ENCODE data around the gene XPO6. TPM values are rescaled to one million over a fixed set of nuclear protein-coding genes. Genes with fewer than 3 reads are reported as not detected.

The XPO6 gene
- total and polyA plus RNA-seq, 2 of the 13 experiments (the other 11 are each of a cell fraction or from before 2014, with no cell fraction given), result 109 to 129 TPM

GRCh38 chr16:28156056-28156680, 55.6 kb downstream of the XPO6 start (continued):
- no peak for TF ChIP-seq STAT6 (CRISPR knock-in tag; IDR thresholded peaks at IDR 0.05; ENCODE audit: borderline replicate concordance)

DNA sequence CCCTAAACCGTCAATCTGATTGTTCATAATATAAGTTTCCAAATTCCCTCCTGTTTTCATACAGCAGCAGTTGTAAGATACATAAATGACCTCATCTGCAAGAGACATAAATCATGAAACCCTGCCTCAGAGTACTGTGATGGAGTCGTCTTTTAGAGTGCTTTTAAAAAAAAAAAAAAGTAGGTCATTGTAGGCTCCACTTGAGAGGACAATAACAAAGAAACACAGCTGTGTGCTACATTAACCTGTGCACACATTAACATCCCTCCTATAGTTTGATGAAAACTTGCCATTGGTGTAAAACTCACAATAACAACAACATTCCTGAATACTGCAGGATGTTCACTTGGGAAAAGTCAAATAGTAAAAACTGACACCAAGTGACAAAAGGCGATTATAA, 56.5 kb downstream of the XPO6 start:
- ChIA-PET POLR2A (no interaction called here), CTCF (ENCODE audit: low intra/inter-chr PET ratio, low total read pairs) (no interaction called here)
- ATAC-seq, result no peak
- Histone ChIP-seq H3K4me1 (ENCODE audit: insufficient read depth, low read length) (no peaks in the 10 kb centered on the region), H3K36me3 (replicated peaks in 1 of 2; ENCODE audit: control insufficient read depth in 1 of 2, insufficient read depth in 2 of 2, low read length in 2 of 2) (peaks cover 31 to 68% of the 10 kb centered on the region in 2 experiments), H3K27ac (ENCODE audit: extremely low read length, insufficient read depth, low read length) (no peak overlapping the region), H4K20me1 (ENCODE audit: insufficient read depth, low read length) (no peaks in the 10 kb centered on the region), H3K9ac (ENCODE audit: insufficient read depth, low read depth, low read length) (no peak overlapping the region), H2AFZ (ENCODE audit: low read length) (no peak overlapping the region), H3K79me2 (ENCODE audit: insufficient read depth, low read length) (no peaks in the 10 kb centered on the region), H3K4me2 (ENCODE audit: low read depth, low read length) (no peak overlapping the region), H3K27me3 (ENCODE audit: control insufficient read depth in 1 of 2, insufficient read depth in 2 of 2, low read length in 2 of 2) (no peaks in the 10 kb centered on the region), H3K4me3 (replicated peaks in 1 of 3; ENCODE audit: insufficient read depth in 1 of 3, low read depth in 2 of 3, low read length in 3 of 3) (no peak overlapping the region), H3K9me3 (ENCODE audit: low read length) (no peaks in the 10 kb centered on the region)
- intact Hi-C loops (cut with micrococcal nuclease; ENCODE audit: unreplicated experiment) (no loop called here), in situ Hi-C loops (cut with HindIII; ENCODE audit: extremely low pct_ligation_motif_present, low pct_unique_long_range_greater_than_20kb) (no loop called here)
- no TSS peak for BruUV-seq (replicated peaks)
- WGBS (ENCODE audit: low lambda C conversion rate), result 97% methylated on average over 3 of the region's 3 CpGs
- TF ChIP-seq ATF7 (IDR thresholded peaks at IDR 0.05) (peak; percentile 16; the same call in 1 of the 2 replicates), ATF7 (CRISPR knock-in tag; IDR thresholded peaks at IDR 0.05) (no peak), ZNF614 (CRISPR knock-in tag; IDR thresholded peaks at IDR 0.05; ENCODE audit: borderline replicate concordance) (no peak), ZNF350 (CRISPR knock-in tag; IDR thresholded peaks at IDR 0.05; ENCODE audit: borderline replicate concordance, low read depth) (no peak)
- DNase-seq (ENCODE audit: low spot score), result no peak
- FAIRE-seq, result no peak
